ENCODE data around the gene EPN1. TPM values are rescaled to one million over a fixed set of nuclear protein-coding genes. Genes with fewer than 3 reads are reported as not detected.

Gene EPN1
- total RNA-seq, 2 experiments from 2014 or later, result 39.0 to 40.5 TPM

DNA sequence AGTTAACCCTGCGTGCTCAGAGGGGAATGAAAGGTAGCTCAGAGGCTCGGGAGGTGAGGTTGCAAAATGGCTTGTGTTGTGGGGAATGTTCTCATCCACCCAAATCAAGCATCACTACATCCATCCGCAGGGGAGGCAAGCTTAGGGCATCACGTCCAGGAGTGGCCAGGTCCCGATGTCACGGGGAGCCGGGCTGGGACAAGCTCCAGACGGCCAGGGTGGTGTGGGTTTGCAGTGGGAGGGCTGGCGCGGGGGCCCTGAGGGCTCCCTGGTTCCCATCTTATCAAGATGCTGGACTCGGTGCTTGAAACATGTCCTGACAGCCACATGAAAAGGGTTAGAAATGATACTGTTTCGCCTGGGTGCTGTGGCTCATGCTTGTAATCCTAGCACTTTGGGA lies 25.8 kb downstream of the EPN1 start:
- POLR2A ChIA-PET, result no interaction called here
- no peaks in the 10 kb centered on the region for H3K27me3 Mint-ChIP-seq
- no peak overlapping the region for H3K4me3 Mint-ChIP-seq
- peaks cover 10% of the 10 kb centered on the region for H3K4me1 Mint-ChIP-seq (ENCODE audit: low read depth)
- no peak for ATAC-seq (ENCODE audit: poor library complexity)
- CTCF ChIA-PET, result no interaction called here
- intact Hi-C loops (cut with DNase I, micrococcal nuclease), result no loop called here
- Histone ChIP-seq H3K27ac (ENCODE audit: low read depth in 1 of 2, low read length in 2 of 2) (no peak overlapping the region), H3K9me3 (ENCODE audit: control insufficient read depth in 1 of 2, insufficient read depth in 1 of 2, low read length in 2 of 2) (peaks cover 0 to 8% of the 10 kb centered on the region in 2 experiments), H3K27me3 (ENCODE audit: control insufficient read depth in 1 of 2, insufficient read depth in 2 of 2, low read length in 2 of 2) (no peaks in the 10 kb centered on the region), H3K4me1 (ENCODE audit: insufficient read depth, low read length) (no peaks in the 10 kb centered on the region), H3K4me3 (ENCODE audit: low read length) (no peak overlapping the region), H3K36me3 (ENCODE audit: insufficient read depth, low read length) (peaks cover 9% of the 10 kb centered on the region)
- peaks cover 35% of the 10 kb centered on the region for H3K36me3 Mint-ChIP-seq (ENCODE audit: low read depth)
- DNase-seq, result no peak
- no peaks in the 10 kb centered on the region for H3K9me3 Mint-ChIP-seq
- H3K27ac Mint-ChIP-seq, result no peak overlapping the region
- TF ChIP-seq, protein P1, sequence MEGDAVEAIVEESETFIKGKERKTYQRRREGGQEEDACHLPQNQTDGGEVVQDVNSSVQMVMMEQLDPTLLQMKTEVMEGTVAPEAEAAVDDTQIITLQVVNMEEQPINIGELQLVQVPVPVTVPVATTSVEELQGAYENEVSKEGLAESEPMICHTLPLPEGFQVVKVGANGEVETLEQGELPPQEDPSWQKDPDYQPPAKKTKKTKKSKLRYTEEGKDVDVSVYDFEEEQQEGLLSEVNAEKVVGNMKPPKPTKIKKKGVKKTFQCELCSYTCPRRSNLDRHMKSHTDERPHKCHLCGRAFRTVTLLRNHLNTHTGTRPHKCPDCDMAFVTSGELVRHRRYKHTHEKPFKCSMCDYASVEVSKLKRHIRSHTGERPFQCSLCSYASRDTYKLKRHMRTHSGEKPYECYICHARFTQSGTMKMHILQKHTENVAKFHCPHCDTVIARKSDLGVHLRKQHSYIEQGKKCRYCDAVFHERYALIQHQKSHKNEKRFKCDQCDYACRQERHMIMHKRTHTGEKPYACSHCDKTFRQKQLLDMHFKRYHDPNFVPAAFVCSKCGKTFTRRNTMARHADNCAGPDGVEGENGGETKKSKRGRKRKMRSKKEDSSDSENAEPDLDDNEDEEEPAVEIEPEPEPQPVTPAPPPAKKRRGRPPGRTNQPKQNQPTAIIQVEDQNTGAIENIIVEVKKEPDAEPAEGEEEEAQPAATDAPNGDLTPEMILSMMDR (IDR thresholded peaks at IDR 0.05), result no peak

DNA sequence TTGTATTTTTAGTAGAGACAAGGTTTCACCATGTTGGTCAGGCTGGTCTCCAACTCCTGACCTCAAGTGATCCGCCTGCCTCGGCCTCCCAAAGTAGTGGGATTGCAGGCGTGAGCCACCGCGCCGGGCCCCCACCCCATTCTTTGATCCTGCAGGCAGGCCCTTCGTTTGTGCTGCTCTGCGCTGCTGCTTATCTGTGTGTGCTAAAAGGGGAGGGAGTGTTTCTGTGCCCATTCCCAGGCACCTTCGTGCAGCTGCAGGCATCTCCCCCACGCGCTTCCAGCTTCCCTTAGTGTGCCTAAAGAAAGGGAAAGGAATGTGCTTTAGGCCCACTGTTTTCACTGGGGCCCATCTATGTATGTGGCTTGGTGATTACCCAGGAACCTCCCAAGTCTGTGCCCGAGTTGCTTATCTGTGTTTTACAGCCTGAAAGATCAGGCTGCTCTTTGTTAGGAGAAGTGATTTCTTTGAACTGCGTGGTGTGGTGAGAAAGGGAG lies 27.2 kb downstream of the EPN1 start:
- peaks cover 21% of the 10 kb centered on the region for H3K36me3 Mint-ChIP-seq (ENCODE audit: low read depth)
- no peaks in the 10 kb centered on the region for H3K27me3 ChIP-seq (ENCODE audit: control insufficient read depth in 1 of 2, insufficient read depth in 2 of 2, low read length in 2 of 2)
- H3K36me3 ChIP-seq (ENCODE audit: insufficient read depth, low read length), result no peaks in the 10 kb centered on the region
- peak overlapping the region; percentile 9 for H3K27ac Mint-ChIP-seq
- no peak overlapping the region for H3K4me3 ChIP-seq (ENCODE audit: low read length)
- intact Hi-C loops (cut with DNase I, micrococcal nuclease), result no loop called here
- no peaks in the 10 kb centered on the region for H3K4me1 ChIP-seq (ENCODE audit: insufficient read depth, low read length)
- H3K27me3 Mint-ChIP-seq, result no peaks in the 10 kb centered on the region
- peaks cover 10% of the 10 kb centered on the region for H3K4me1 Mint-ChIP-seq (ENCODE audit: low read depth)
- H3K27ac ChIP-seq (ENCODE audit: low read depth in 1 of 2, low read length in 2 of 2), result no peak overlapping the region
- ChIA-PET CTCF (no interaction called here), POLR2A (no interaction called here)
- no peaks in the 10 kb centered on the region for H3K9me3 Mint-ChIP-seq
- peaks cover 0 to 8% of the 10 kb centered on the region in 2 experiments for H3K9me3 ChIP-seq (ENCODE audit: control insufficient read depth in 1 of 2, insufficient read depth in 1 of 2, low read length in 2 of 2)
- ATAC-seq (ENCODE audit: poor library complexity) (no peak), DNase-seq (no peak)
- H3K4me3 Mint-ChIP-seq, result no peak overlapping the region
- TF ChIP-seq, protein P1 (IDR thresholded peaks at IDR 0.05), result no peak

DNA sequence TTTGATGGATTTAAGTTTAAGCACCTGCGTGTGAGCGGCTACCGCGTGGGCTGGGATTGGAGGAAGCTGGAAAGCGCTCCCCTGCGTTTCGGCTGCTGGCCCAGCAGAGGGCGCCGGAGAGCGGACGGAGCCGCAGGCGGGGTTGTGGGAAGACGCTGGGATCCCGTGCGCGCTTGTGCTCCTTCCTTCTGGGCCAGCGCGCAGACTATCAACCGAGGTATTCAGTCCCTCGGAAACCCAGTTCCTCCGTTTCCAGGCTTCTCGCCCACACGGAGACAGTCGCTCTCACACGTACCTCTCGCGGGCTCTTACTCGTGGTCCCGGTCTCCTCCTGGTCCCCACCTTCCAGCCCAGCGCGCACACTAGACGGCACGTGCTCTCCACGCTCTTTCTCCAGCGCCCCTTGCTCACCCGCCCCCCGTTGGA lies 28.8 kb downstream of the EPN1 start:
- peaks cover 10% of the 10 kb centered on the region for H3K4me1 Mint-ChIP-seq (ENCODE audit: low read depth)
- CTCF ChIA-PET, result interaction anchor here (0.5 to 1.4 kb wide), 4 partner anchors 28 to 197 kb away, joined by 3 to 5 read pairs (median 4); no protein-coding TSS in a partner anchor
- ATAC-seq (ENCODE audit: poor library complexity) (peak; percentile 72), DNase-seq (peak in 12 of 14 experiments; percentile 13 to 68 (median 34))
- H3K27ac Mint-ChIP-seq, result no peak overlapping the region
- H3K27ac ChIP-seq (ENCODE audit: low read depth in 1 of 2, low read length in 2 of 2), result no peak overlapping the region
- H3K27me3 Mint-ChIP-seq, result no peaks in the 10 kb centered on the region
- H3K9me3 Mint-ChIP-seq, result no peaks in the 10 kb centered on the region
- H3K9me3 ChIP-seq (ENCODE audit: control insufficient read depth in 1 of 2, insufficient read depth in 1 of 2, low read length in 2 of 2), result peaks cover 0 to 8% of the 10 kb centered on the region in 2 experiments
- no peak overlapping the region for H3K4me3 ChIP-seq (ENCODE audit: low read length)
- no peaks in the 10 kb centered on the region for H3K36me3 ChIP-seq (ENCODE audit: insufficient read depth, low read length)
- POLR2A ChIA-PET, result no interaction called here
- H3K27me3 ChIP-seq (ENCODE audit: control insufficient read depth in 1 of 2, insufficient read depth in 2 of 2, low read length in 2 of 2), result no peaks in the 10 kb centered on the region
- peaks cover 10% of the 10 kb centered on the region for H3K36me3 Mint-ChIP-seq (ENCODE audit: low read depth)
- no peaks in the 10 kb centered on the region for H3K4me1 ChIP-seq (ENCODE audit: insufficient read depth, low read length)
- TF ChIP-seq, protein P1 (IDR thresholded peaks at IDR 0.05), result peak; percentile 73
- intact Hi-C loops (cut with DNase I, micrococcal nuclease), result no loop called here
- H3K4me3 Mint-ChIP-seq, result no peak overlapping the region

Data from CD4-positive, alpha-beta T cell (primary cell).